ENCODE results near the gene IFFO2. TPM values are rescaled to one million over a fixed set of nuclear protein-coding genes. Genes with fewer than 3 reads are reported as not detected.

Gene IFFO2
- total and polyA plus RNA-seq, 2 donors (not counting 3 experiments of a cell fraction or from before 2014, with no cell fraction given), result 31.1 to 31.3 TPM

GRCh38 chr1:18999359-18999758 lies 42.9 kb upstream of the IFFO2 start:
- intact Hi-C loops (cut with micrococcal nuclease), result no loop called here
- POLR2A ChIA-PET, result no interaction called here
- peak; percentile 26 for FAIRE-seq

More at GRCh38 chr1:18999359-18999758, 42.9 kb upstream of the IFFO2 start:
- no peaks in the 10 kb centered on the region for H3K4me1 ChIP-seq (ENCODE audit: control insufficient read depth, extremely low read depth, insufficient read depth, low read length)
- H3K4me3 ChIP-seq (replicated peaks in 1 of 3; ENCODE audit: insufficient read depth in 1 of 3, low read depth in 1 of 3, low read length in 3 of 3), result no peak overlapping the region
- no peaks in the 10 kb centered on the region for H3K9me3 ChIP-seq (replicated peaks; ENCODE audit: control insufficient read depth, insufficient read depth, low read length)
- H3K79me2 ChIP-seq (ENCODE audit: control insufficient read depth, insufficient read depth, low read length), result no peaks in the 10 kb centered on the region
- no peak for TF ChIP-seq MYC (IDR thresholded peaks at IDR 0.05; ENCODE audit: low read depth, low read length)
- no peak for TF ChIP-seq JUN (IDR thresholded peaks at IDR 0.05; ENCODE audit: borderline replicate concordance, insufficient read depth, insufficient read length, low read depth)
- TF ChIP-seq POLR2A (IDR thresholded peaks at IDR 0.05; ENCODE audit: low read depth, low read length), result no peak
- TF ChIP-seq GATA2 (IDR thresholded peaks at IDR 0.05; ENCODE audit: insufficient read depth, insufficient read length, low read depth, low read length), result no peak
- no peak for TF ChIP-seq POLR2AphosphoS5 (IDR thresholded peaks at IDR 0.05; ENCODE audit: insufficient read depth, low read depth, low read length)
- TF ChIP-seq EZH2 (IDR thresholded peaks at IDR 0.05; ENCODE audit: borderline replicate concordance, low read depth, low read length, severe bottlenecking), result no peak
- no peak for TF ChIP-seq FOS (IDR thresholded peaks at IDR 0.05; ENCODE audit: borderline replicate concordance, insufficient read depth, low read length)
- TF ChIP-seq MAX (IDR thresholded peaks at IDR 0.05; ENCODE audit: insufficient read depth, insufficient read length), result no peak
- no peak for TF ChIP-seq CTCF (IDR thresholded peaks at IDR 0.05; ENCODE audit: extremely low read depth in 1 of 2, insufficient read depth in 1 of 2, low read depth in 1 of 2, low read length in 2 of 2)
- no peak overlapping the region for H3K9ac ChIP-seq (replicated peaks; ENCODE audit: extremely low read depth, insufficient read depth, low read length)
- dilution Hi-C loops (cut with MboI; ENCODE audit: extremely low pct_ligation_motif_present, low sequenced_read_pairs), result no loop called here
- H4K20me1 ChIP-seq (replicated peaks; ENCODE audit: control insufficient read depth, extremely low read depth, insufficient read depth, low read length), result no peaks in the 10 kb centered on the region
- H2AFZ ChIP-seq (ENCODE audit: low read depth, low read length), result no peak overlapping the region
- H3K27me3 ChIP-seq (ENCODE audit: control insufficient read depth in 2 of 2, insufficient read depth in 2 of 2, low read length in 2 of 2), result peaks cover 0 to 2% of the 10 kb centered on the region in 2 experiments
- H3K27ac ChIP-seq (ENCODE audit: insufficient read depth, low read depth, low read length), result no peak overlapping the region
- H3K36me3 ChIP-seq (ENCODE audit: control insufficient read depth in 2 of 2, extremely low read depth in 1 of 2, insufficient read depth in 2 of 2, low read length in 2 of 2), result no peaks in the 10 kb centered on the region
- H3K4me2 ChIP-seq (ENCODE audit: insufficient read depth, low read length), result no peak overlapping the region
- H3K9me1 ChIP-seq (replicated peaks; ENCODE audit: control insufficient read depth, extremely low read depth, insufficient read depth, low read length), result no peaks in the 10 kb centered on the region
- BruUV-seq (replicated peaks), result no TSS peak
- DNase-seq (ENCODE audit: low read depth, low spot score), result peak; percentile 28
- CTCF ChIA-PET, result interaction anchor here (1.0 kb wide), 1 partner anchor 86 kb away, joined by 3 read pairs; no protein-coding TSS in a partner anchor
